HG03025 (cell line): ENCODE results near the gene C9.
"Not testable (repeated sequence)": the region's sequence is repeated elsewhere in the genome, so short reads cannot be mapped to it uniquely, and the experiment has no call there.

ENCODE experiments used
- ATAC-seq: cut with Tn5 transposase; IDR thresholded peaks from one replicate; pipeline ENCODE4 v1.9.1; 2021; ENCODE audit warnings: mild to moderate bottlenecking, moderate library complexity; ENCODE audit not compliant: unreplicated experiment, low FRiP score

C9 gene

DNA sequence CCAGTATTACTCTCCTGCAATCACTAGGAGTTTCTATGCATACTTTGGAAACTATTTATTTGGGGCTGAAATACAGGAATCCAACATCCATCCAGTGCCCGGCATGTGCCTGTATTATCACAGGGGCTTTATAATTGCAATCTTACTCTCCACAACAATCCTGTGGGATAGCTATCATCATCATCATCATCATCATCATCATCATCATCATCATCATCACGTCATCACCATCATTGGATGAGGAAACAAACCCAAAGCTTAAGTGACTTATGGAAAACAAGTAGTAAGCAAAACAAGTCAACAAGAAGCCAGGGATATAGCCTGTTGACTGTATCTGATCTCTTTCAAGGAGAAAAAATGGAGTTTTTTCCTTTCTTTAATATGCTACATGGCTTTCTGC is 97.1 kb downstream of the C9 start:
- no peak for ATAC-seq

DNA sequence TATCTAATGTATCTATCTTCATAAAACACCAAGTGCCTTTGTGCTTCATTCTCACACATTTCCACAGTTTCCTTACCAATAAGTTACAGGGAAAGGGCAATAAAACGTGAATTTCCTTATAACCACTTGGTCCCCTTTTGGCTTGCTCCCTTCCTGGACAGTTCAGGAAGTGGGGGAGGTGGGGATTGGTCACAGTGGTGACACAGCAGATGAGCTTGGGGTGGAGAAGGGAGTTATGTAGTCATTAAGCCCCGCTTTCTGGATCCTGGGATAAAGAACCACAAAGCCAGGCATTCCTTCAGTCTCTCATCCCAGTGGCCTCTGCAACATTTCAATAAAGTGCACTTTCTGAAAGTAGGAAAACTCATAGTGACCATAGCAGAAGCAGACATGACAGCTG is 97.9 kb downstream of the C9 start:
- ATAC-seq: no peak

DNA sequence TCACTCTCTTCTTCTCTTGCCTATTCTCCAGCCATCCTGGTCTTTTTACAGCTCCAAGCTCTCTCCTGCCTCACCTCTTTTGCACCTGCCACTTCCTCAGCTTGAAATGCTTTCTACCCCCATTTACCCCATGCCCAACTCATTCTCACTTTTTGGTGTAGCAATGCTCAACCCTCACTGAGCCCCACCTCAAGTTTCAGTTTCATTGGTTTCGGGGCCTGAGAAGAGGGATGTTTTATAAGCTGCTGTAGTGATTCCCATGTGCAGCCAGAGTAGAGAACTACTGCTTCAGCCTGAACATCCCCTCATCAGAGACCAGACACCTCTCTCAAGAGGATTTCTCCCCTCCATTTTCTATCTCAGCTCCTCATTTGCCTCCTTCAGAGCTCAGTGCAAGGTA is 99.8 kb downstream of the C9 start:
- peak; percentile 96 for ATAC-seq

DNA sequence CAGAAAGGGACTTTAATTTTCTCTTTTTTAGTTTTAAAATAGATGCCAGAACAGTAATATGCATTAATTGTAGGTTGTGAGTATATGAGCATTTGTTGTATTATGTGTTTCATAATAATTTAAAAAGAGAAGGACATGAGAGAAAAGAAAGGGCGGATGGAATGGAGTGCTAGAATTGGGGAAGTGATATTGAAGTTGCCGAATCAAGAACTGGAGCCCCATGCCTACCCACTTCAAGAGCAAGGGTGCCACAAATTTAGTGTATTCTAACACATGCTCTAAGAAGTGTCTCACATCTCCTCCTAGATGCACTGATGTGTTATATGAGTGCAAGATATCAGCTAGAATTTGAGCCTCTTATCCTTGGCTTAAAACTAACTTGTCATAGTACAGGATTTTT is 101.3 kb downstream of the C9 start:
- no peak for ATAC-seq

DNA sequence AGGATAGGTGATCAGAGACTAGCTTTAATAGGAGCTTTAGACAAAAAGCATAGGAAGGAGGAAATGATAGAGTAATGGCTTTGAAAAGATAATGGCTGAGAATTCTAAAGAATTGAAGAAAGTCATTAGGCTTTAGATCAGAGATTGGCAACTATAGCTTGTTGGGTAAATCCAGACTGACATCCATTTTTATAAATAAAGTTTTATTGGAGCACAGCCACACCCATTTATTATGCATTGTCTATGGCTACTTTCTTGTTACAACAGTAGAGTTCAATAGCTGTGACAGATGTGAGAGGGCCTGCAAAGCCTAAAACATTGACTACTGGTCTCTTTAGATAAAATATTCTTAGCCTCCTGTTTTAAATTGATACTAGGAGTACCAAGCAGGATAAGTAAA is 104.2 kb downstream of the C9 start:
- ATAC-seq: no peak

DNA sequence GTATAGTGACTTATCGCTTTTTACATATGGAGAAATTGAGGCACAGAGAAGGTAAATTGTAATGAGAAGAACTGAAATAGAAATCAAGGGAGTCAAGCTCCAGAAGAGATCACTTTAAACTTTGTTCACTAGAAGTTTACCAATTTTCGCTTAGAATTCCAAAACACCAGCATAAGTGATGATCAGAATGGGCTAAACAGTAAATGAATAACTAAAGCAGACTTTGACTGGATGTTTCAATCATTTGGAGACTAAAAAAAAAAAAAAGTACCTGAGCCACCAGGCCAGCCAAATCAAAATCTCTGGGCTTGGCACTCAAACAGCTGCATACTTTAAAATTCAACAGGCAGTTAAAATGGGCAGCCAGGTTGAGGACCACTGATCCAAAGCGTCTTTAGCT is 106.7 kb downstream of the C9 start:
- no peak for ATAC-seq

DNA sequence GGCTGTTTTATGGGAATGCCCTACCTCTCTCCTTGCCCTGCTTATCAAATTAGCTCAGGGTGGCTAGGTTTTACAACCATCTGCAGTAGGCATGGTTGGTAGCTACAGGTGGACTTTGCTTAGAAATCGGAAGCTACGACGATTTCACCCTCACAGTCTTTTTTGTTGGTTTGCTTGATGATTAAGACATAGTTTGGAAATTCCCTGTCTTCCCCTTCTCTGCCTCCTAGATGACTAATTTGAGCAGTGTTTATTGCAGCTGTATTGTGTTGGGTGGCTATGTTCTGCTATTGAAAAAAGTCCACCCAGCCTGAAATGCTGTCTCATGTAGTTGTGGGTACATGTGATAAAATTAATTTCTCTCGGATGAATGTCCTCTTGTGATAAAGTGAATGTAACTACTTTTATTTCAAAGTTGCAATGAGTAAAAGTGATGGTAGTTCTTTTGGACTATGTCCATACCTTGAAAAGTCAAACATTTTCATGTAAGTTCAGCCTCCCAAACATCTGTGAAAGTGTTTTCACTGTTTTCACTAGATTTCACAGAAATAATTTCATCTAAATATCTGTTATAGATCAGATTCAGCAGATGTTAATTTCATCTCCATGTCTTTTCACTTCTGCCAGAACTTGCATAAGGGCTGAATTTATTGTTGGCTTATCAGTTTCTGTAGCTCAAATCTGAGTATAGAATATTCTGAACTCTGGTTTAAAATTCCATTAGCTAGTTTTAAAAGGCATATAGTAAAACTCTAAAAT is 107.6 kb downstream of the C9 start:
- no peak for ATAC-seq

DNA sequence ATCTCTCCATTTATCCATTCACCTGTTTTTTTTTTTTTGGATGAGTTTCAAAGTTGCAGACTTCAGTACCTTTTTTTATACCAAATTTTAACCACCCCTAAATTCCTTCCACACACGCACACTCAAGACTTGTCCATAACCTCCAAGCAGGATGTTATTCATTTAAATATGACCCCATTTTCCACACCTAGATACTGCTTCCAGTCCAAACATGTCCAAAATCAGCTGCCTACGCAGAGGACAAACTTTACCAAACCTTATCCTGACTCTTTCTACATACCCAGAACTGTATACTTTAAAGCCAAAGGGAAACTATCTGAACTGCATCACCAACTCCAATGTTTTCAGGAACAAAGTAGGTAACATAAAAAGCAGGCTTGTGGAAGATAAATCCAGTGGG is 108.9 kb downstream of the C9 start:
- no peak for ATAC-seq

DNA sequence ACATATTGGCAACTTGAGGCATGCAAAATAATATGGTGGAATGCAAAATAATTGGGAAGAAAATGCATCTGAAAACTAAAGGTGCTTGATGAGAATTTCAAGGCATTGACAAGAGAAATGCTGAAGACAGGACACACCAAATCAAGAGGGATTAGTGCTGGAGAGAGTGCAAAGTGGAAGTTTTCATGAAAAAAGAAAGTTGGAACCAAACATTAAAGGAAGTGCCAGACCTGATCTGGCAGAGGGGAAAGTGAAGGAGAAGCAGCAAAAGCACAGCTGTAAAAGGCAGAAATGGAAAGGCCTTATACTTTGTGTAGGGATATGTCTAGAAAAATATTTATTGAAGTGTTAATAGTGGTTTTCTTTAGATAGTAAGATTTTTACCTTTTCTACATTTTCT is 109.6 kb downstream of the C9 start:
- no peak for ATAC-seq

DNA sequence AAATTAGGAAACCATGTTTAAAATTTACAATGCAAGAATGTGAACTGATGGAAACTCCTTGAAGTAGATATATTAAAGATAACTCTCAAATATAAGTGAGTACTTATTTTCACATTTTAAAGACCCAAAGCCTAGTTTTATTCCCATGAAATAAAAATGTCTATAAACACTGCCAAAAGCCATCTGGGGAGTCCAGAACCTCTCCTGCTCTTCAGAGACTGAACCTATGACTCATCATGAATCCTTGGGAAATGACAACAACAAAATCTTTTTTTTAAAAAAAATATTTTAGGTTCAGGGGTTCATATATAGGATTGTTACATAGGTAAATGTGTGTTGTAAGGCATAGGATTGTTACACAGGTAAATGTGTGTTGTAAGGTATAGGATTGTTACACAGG is 111.1 kb downstream of the C9 start:
- no peak for ATAC-seq

DNA sequence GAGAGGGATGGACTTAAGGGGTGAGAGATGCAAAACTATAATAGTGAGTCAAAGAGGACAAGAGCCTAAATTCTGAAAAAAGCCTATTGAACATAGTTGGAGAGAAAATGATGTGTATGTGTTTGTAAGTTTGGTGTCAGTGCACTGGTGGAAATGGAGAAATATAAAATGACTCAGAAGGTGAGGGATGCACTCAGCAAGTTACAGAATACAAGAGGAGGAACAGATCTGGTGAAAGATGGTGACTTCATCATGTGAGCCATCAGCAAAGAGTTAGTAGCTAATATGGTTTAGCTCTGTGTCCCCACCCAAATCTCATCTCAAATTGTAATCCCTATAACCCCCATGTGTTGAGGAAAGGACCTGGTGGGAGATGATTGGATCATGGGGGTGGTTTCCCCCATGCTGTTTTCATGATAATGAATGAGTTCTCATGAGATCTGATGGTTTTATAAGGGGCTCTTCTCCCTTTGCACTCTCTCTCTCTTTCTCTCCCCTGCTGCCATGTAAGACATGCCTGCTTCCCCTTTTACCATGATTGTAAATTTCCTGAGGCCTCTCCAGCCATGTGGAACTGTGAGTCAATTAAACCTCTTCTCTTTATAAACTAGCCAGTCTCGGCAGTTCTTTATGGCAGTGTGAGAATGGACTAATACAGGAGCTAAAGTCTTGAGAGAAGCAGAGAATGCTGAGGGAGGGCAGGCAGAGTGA is 114.6 kb downstream of the C9 start:
- ATAC-seq: no peak

DNA sequence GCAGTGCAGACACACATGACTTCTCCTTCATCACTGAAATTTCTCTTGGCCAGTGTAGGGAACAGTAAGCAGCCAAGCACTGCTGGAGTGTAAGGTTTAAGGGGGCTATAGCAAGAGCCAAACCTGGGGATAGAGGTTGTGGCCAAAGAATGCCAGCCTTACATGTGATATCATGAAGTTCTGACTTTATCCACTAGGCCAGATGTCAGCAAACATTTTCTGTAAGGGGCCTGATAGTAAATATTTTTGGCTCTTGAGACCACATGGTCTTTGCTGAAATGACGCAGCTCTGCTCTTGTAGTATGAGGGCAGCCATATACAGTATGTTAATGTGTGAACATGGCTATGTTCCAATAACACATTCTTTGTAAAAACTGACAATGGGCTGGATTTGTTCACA is 115.2 kb downstream of the C9 start:
- ATAC-seq: no peak

DNA sequence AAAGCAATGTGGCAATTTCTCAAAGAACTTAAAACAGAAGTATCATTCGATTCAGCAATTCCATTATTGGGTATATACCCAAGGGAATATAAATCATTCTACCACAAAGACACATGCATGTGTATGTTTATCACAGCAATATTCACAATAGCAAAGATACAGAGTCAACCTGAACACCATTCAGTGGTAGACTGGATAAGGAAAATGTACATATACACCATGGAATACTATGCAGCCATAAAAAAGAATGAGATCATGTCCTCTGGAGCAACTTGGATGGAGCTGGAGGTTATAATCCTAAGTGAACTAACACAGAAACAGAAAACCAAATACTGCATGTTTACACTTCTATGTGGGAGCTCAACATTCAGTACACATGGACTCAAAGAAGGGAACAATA is 123.5 kb downstream of the C9 start:
- ATAC-seq: no peak

DNA sequence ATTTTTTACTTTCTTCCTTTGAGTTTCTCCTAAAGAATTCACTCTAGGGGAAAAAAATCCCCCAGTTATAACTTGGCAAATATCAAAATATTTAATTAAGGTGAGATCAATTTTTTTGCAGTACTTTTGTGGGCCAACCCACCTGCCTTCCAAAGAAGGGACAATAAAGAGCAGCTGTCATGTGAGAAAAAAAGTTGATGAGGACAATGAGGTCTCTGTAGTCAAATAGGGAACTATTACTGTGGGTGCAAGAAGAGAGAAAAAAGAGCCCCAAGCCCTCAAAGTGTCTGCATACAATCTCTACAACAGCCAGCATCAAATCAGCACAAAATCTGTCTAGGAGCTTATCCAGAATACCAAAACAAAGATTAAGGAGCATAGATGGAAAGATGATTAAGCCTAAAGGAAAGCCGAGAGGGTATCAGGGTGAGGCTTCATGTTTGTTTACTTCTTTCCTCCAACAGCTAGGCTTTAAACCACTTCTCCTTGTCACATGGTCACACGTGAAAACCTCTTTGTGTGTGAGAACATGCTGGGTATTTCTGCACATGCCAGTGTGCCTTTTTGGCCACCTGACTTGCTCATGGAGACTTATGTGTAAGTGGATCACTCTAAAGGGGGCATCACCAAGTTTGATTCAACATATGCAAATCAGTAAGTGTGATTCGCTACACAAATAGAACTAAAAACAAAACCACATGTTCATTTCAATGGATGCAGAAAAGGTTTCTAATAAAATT is 125.8 kb downstream of the C9 start:
- ATAC-seq: no peak

DNA sequence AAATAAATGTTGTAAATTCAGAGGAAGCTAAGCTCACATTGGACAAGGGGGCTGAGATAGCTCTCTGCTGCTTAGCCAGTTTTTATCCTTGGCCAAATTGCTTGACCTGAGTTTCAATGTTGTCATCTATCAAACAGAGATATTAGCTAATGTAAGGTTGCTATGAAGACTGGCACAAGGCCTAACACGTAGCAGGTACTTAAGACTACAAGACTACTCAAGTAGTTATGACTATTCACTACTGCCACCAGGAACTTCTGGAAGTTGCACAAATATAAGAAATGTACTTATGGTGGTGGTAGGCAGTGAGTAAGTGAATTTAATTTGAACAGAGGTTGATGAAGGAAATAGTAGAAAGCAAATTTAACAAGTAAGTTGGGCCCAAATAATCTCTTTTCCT is 127.6 kb downstream of the C9 start:
- no peak for ATAC-seq

DNA sequence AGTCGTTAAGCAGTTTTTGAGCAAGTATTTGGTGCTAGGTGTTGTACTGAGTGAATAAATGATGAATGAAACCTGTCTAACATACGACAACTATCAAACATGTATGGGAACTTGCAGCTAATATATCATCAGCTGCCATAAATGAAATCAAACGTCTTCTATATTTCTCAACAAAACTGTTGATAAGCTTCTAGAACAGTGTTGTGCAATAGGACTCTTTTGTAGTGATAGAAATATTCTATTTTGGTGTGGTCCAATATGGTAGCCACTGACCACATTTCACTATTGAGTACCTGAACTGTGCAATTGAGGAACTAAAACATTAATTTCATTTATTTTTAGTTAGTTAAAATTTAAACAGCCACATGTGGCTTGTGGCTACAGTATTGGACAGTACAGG is 128.6 kb downstream of the C9 start:
- ATAC-seq: no peak

DNA sequence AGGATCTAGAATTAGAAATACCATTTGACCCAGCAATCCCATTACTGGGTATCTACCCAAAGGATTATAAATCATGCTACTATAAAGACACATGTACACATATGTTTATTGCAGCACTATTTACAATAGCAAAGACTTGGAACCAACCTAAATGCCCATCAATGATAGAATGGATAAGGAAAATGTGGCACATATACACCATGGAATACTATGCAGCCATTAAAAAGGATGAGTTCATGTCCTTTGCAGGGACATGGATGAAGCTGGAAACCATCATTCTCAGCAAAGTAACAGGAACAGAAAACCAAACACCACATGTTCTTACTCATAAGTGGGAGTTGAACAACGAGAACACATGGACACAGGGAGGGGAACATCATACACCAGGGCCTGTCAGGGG is 129.8 kb downstream of the C9 start:
- not testable (repeated sequence) for ATAC-seq
